HepG2 (cell line): ENCODE results near the gene LAG3. TPM values are rescaled to one million over a fixed set of nuclear protein-coding genes. Genes with fewer than 3 reads are reported as not detected.
A peak's percentile ranks its signal among the peaks of the same experiment; 100 is the strongest.

ENCODE experiments used
- BCL6 ChIP-seq: IDR thresholded peaks from 2 replicates; pipeline ENCODE4 v1.6.1; 2016; ENCODE audit warnings: missing genetic modification reagents, missing compliant biosample characterization
- CBFB ChIP-seq: sonication (generic); formaldehyde crosslinking; IDR thresholded peaks from 2 replicates; pipeline ENCODE4 v1.4.0; 2020; ENCODE audit warnings: missing genetic modification reagents
- CBX1 ChIP-seq: IDR thresholded peaks from one replicate; pipeline ENCODE4 v1.6.1; 2016; ENCODE audit warnings: antibody characterized with exemption, low read depth
- HDAC1 ChIP-seq: sonication (generic); formaldehyde crosslinking; IDR thresholded peaks from 2 replicates; pipeline ENCODE4 v1.5.1; 2020; ENCODE audit warnings: mild to moderate bottlenecking, missing genetic modification reagents
- ISL2 ChIP-seq: sonication (generic); formaldehyde crosslinking; IDR thresholded peaks from 2 replicates; pipeline ENCODE4 v1.5.0; 2020; ENCODE audit warnings: missing genetic modification reagents
- JUND ChIP-seq: sonication (generic); formaldehyde crosslinking; IDR thresholded peaks from 2 replicates; pipeline ENCODE4 v1.8.0; 2022; ENCODE audit warnings: mild to moderate bottlenecking, missing genetic modification reagents
- KDM5B ChIP-seq: sonication (generic); formaldehyde crosslinking; IDR thresholded peaks from 2 replicates; pipeline ENCODE4 v1.4.0; 2020; ENCODE audit warnings: missing genetic modification reagents, mild to moderate bottlenecking, borderline replicate concordance
- MTF1 ChIP-seq: sonication (generic); formaldehyde crosslinking; IDR thresholded peaks from 2 replicates; pipeline ENCODE4 v1.5.0; 2020; ENCODE audit warnings: missing genetic modification reagents
- MYC ChIP-seq: sonication (generic); formaldehyde crosslinking; IDR thresholded peaks from 2 replicates; pipeline ENCODE4 v1.9.0; 2021; ENCODE audit warnings: missing genetic modification reagents, borderline replicate concordance
- NFKBIZ ChIP-seq: IDR thresholded peaks from 2 replicates; pipeline ENCODE4 v1.6.1; 2018; ENCODE audit warnings: missing genetic modification reagents, missing compliant biosample characterization
- PRDM4 ChIP-seq: sonication (generic); formaldehyde crosslinking; IDR thresholded peaks from 2 replicates; pipeline ENCODE4 v1.9.0; 2021; ENCODE audit warnings: missing genetic modification reagents, borderline replicate concordance
- RBAK ChIP-seq: sonication (generic); formaldehyde crosslinking; IDR thresholded peaks from 2 replicates; pipeline ENCODE4 v1.5.1; 2020; ENCODE audit warnings: mild to moderate bottlenecking, missing genetic modification reagents
- SALL2 ChIP-seq: sonication (generic); formaldehyde crosslinking; IDR thresholded peaks from 2 replicates; pipeline ENCODE4 v1.8.1; 2023; ENCODE audit warnings: mild to moderate bottlenecking, missing genetic modification reagents, inconsistent platforms
- SRSF9 ChIP-seq: fragments of 200-400 bp; formaldehyde crosslinking; IDR thresholded peaks from 2 replicates; pipeline ENCODE4 v1.6.1; 2018; ENCODE audit warnings: borderline replicate concordance, mild to moderate bottlenecking, low read depth, low read length; ENCODE audit not compliant: insufficient read depth, poor library complexity, severe bottlenecking
- U2AF1 ChIP-seq: fragments of 200-400 bp; formaldehyde crosslinking; optimal IDR thresholded peaks from 2 replicates; pipeline ENCODE3; 2017; ENCODE audit warnings: mild to moderate bottlenecking, low read depth, low read length
- ZBTB43 ChIP-seq: sonication (generic); formaldehyde crosslinking; conservative IDR thresholded peaks from 2 replicates; pipeline ENCODE4 v1.4.0; 2020; ENCODE audit warnings: missing genetic modification reagents
- ZIK1 ChIP-seq: sonication (generic); formaldehyde crosslinking; IDR thresholded peaks from 2 replicates; pipeline ENCODE4 v1.5.0; 2020; ENCODE audit warnings: mild to moderate bottlenecking, low read depth, missing genetic modification reagents, borderline replicate concordance
- ZMYM4 ChIP-seq: sonication (generic); formaldehyde crosslinking; IDR thresholded peaks from 2 replicates; pipeline ENCODE4 v1.8.1; 2023; ENCODE audit warnings: mild to moderate bottlenecking, missing genetic modification reagents
- ZNF281 ChIP-seq: sonication (generic); formaldehyde crosslinking; IDR thresholded peaks from 2 replicates; pipeline ENCODE4 v1.4.0; 2020; ENCODE audit warnings: missing genetic modification reagents, borderline replicate concordance
- ZNF629 ChIP-seq: sonication (generic); formaldehyde crosslinking; conservative IDR thresholded peaks from 2 replicates; pipeline ENCODE4 v1.5.0; 2020; ENCODE audit warnings: missing genetic modification reagents
- ZNF660 ChIP-seq: sonication (generic); formaldehyde crosslinking; IDR thresholded peaks from 2 replicates; pipeline ENCODE4 v1.5.1; 2020; ENCODE audit warnings: mild to moderate bottlenecking, low read depth, missing genetic modification reagents, borderline replicate concordance
- ZNF713 ChIP-seq: sonication (generic); formaldehyde crosslinking; IDR thresholded peaks from 2 replicates; pipeline ENCODE4 v1.4.0; 2020; ENCODE audit warnings: mild to moderate bottlenecking, missing genetic modification reagents
- ZNF746 ChIP-seq: sonication (generic); formaldehyde crosslinking; IDR thresholded peaks from 2 replicates; pipeline ENCODE4 v1.8.0; 2022; ENCODE audit warnings: mild to moderate bottlenecking, missing genetic modification reagents
- polyA plus RNA-seq, 8 experiments: library from polyadenylated mRNA; depleted of rRNA in 3 of 8; stranded (reverse) in 7 of 8; unstranded in 1 of 8; fragments of >200 nt; fragmentation: Illumina TruSeq in 4 of 8; extraction: Trizol in 4 of 8; gene quantifications; 2 replicates each; pipeline versions ENCODE4 v1.2.1 to v1.2.3, GENCODE V29; 2011 to 2016; ENCODE audit warnings: low read depth in 4 of 8, missing spikeins in 1 of 8, mixed read lengths in 1 of 8; ENCODE audit not compliant: insufficient read depth in 1 of 8
- total RNA-seq, 5 experiments: library from RNA; depleted of rRNA; stranded (reverse); fragments of >200 nt; fragmentation: Illumina TruSeq; extraction: Trizol; gene quantifications; 2 replicates each; pipeline ENCODE4 v1.2.3, GENCODE V29; 2016; ENCODE audit warnings: low read depth in 1 of 5

The LAG3 gene
- total and polyA plus RNA-seq, 2 of the 13 experiments (the other 11 are each of a cell fraction or from before 2014, with no cell fraction given): 0.11 to 0.26 TPM

GRCh38 chr12:6752921-6753771, 19.2 kb upstream of the LAG3 start, which contains the start of gene MLF2 (continued):
- TF ChIP-seq PRDM4 (CRISPR knock-in tag) (no peak), ISL2 (CRISPR knock-in tag) (peak; percentile 58), NFKBIZ (CRISPR knock-in tag) (peak; percentile 56; the same call in 1 of the 2 replicates), MYC (CRISPR knock-in tag) (peak; percentile 69), BCL6 (CRISPR knock-in tag) (no peak; the same call in 1 of the 2 replicates), ZNF281 (peak; percentile 45; the same call in 1 of the 2 replicates), ZNF746 (peak; percentile 43; the same call in 1 of the 2 replicates), ZBTB43 (CRISPR knock-in tag) (no peak), MTF1 (CRISPR knock-in tag) (0 out of 2 replicates have a peak, but pooled peaks have one; percentile 51), ZNF629 (peak; percentile 89), ZNF713 (no peak; the same call in 1 of the 2 replicates), SALL2 (peak; percentile 89), KDM5B (CRISPR knock-in tag) (peak; percentile 83), CBFB (CRISPR knock-in tag) (peak; percentile 24), HDAC1 (CRISPR knock-in tag) (peak; percentile 76), ZMYM4 (peak; percentile 23), U2AF1 (no peak), CBX1 (no peak), SRSF9 (no peak), JUND (CRISPR knock-in tag) (peak; percentile 8; the same call in 1 of the 2 replicates), ZNF660 (no peak), RBAK (CRISPR knock-in tag) (no peak), ZIK1 (CRISPR knock-in tag) (no peak)
